ENCODE results near the gene NKX2-2.
"Not testable (repeated sequence)": the region's sequence is repeated elsewhere in the genome, so short reads cannot be mapped to it uniquely, and the experiment has no call there.

The NKX2-2 gene

GRCh38 chr20:21509597-21510371 is 4.1 kb downstream of the NKX2-2 start:
- FAIRE-seq (no peak), DNase-seq (ENCODE audit: extremely low spot score, insufficient read length, low read depth) (no peak)

GRCh38 chr20:21509079-21509596 is 4.7 kb downstream of the NKX2-2 start:
- FAIRE-seq: no peak
- DNase-seq (ENCODE audit: extremely low spot score, insufficient read length, low read depth): no peak

GRCh38 chr20:21508230-21509078 is 5.4 kb downstream of the NKX2-2 start:
- FAIRE-seq: no peak

GRCh38 chr20:21507400-21508229 is 6.2 kb downstream of the NKX2-2 start:
- FAIRE-seq (no peak), DNase-seq (ENCODE audit: extremely low spot score, insufficient read length, low read depth) (no peak)

More at GRCh38 chr20:21508230-21509078, 5.4 kb downstream of the NKX2-2 start:
- no peak for DNase-seq (ENCODE audit: extremely low spot score, insufficient read length, low read depth)

GRCh38 chr20:21505810-21506530 is 7.9 kb downstream of the NKX2-2 start:
- DNase-seq (ENCODE audit: extremely low spot score, insufficient read length, low read depth) (no peak), FAIRE-seq (no peak)

GRCh38 chr20:21505161-21505809 is 8.6 kb downstream of the NKX2-2 start:
- DNase-seq (ENCODE audit: extremely low spot score, insufficient read length, low read depth) (peak; percentile 64), FAIRE-seq (peak; percentile 73)

GRCh38 chr20:21504323-21504722 is 9.5 kb downstream of the NKX2-2 start:
- DNase-seq (ENCODE audit: extremely low spot score, insufficient read length, low read depth) (no peak), FAIRE-seq (no peak)

- DNase-seq (ENCODE audit: extremely low spot score, insufficient read length, low read depth): no peak
Measured at GRCh38 chr20:21503345-21503744, 10.5 kb downstream of the NKX2-2 start.

GRCh38 chr20:21501184-21501583 is 12.7 kb downstream of the NKX2-2 start:
- no peak for DNase-seq (ENCODE audit: extremely low spot score, insufficient read length, low read depth)
- FAIRE-seq: no peak

More at GRCh38 chr20:21503345-21503744, 10.5 kb downstream of the NKX2-2 start:
- FAIRE-seq: peak; percentile 75

- no peak for FAIRE-seq
- DNase-seq (ENCODE audit: extremely low spot score, insufficient read length, low read depth): no peak
Measured at GRCh38 chr20:21500599-21500998, 13.3 kb downstream of the NKX2-2 start.

GRCh38 chr20:21499641-21500040 is 14.2 kb downstream of the NKX2-2 start:
- DNase-seq (ENCODE audit: extremely low spot score, insufficient read length, low read depth) (no peak), FAIRE-seq (no peak)

- no peak for DNase-seq (ENCODE audit: extremely low spot score, insufficient read length, low read depth)
Measured at GRCh38 chr20:21498635-21499034, 15.2 kb downstream of the NKX2-2 start.

GRCh38 chr20:21498195-21498594 is 15.7 kb downstream of the NKX2-2 start:
- DNase-seq (ENCODE audit: extremely low spot score, insufficient read length, low read depth) (no peak), FAIRE-seq (no peak)

More at GRCh38 chr20:21498635-21499034, 15.2 kb downstream of the NKX2-2 start:
- no peak for FAIRE-seq

- DNase-seq (ENCODE audit: extremely low spot score, insufficient read length, low read depth): no peak
- FAIRE-seq: no peak
Measured at GRCh38 chr20:21496452-21496851, 17.4 kb downstream of the NKX2-2 start.

- no peak for DNase-seq (ENCODE audit: extremely low spot score, insufficient read length, low read depth)
- no peak for FAIRE-seq
Measured at GRCh38 chr20:21493049-21493448, 20.8 kb downstream of the NKX2-2 start.

GRCh38 chr20:21490105-21490504 is 23.8 kb downstream of the NKX2-2 start:
- no peak for DNase-seq (ENCODE audit: extremely low spot score, insufficient read length, low read depth)
- FAIRE-seq: no peak

- DNase-seq (ENCODE audit: extremely low spot score, insufficient read length, low read depth); FAIRE-seq: not testable (repeated sequence)
Measured at GRCh38 chr20:21480144-21480543, 33.7 kb downstream of the NKX2-2 start.

- no peak for FAIRE-seq
- DNase-seq (ENCODE audit: extremely low spot score, insufficient read length, low read depth): no peak
Measured at GRCh38 chr20:21465799-21466198, 48.1 kb downstream of the NKX2-2 start.

GRCh38 chr20:21464916-21465315 is 48.9 kb downstream of the NKX2-2 start:
- no peak for DNase-seq (ENCODE audit: extremely low spot score, insufficient read length, low read depth)
- FAIRE-seq: no peak
